ENCODE data around the gene WASHC3. TPM values are rescaled to one million over a fixed set of nuclear protein-coding genes. Genes with fewer than 3 reads are reported as not detected.
"Not testable (repeated sequence)": the region's sequence is repeated elsewhere in the genome, so short reads cannot be mapped to it uniquely, and the experiment has no call there.

The WASHC3 gene
- total RNA-seq, 6 experiments from 2014 or later, result 49.2 to 61.0 (median 54.8) TPM

GRCh38 chr12:102026728-102027127, 35.1 kb downstream of the WASHC3 start:
- H3K36me3 Mint-ChIP-seq (ENCODE audit: low read depth), result peaks cover 16% of the 10 kb centered on the region
- no peak for DNase-seq
- H3K27me3 Mint-ChIP-seq (ENCODE audit: insufficient read depth), result no peaks in the 10 kb centered on the region; the same call in 1 of the 2 replicates
- no peak overlapping the region for H3K4me3 Mint-ChIP-seq
- peaks cover 9% of the 10 kb centered on the region for H3K4me1 Mint-ChIP-seq (ENCODE audit: low read depth)
- 0 out of 2 replicates have a peak, but pooled peaks have one; percentile 24 for TF ChIP-seq CTCF (IDR thresholded peaks at IDR 0.05)
- H3K27ac Mint-ChIP-seq, result no peak overlapping the region
- no peaks in the 10 kb centered on the region for H3K9me3 Mint-ChIP-seq

- no peak overlapping the region for H3K4me3 Mint-ChIP-seq
- DNase-seq, result no peak
- peaks cover 21% of the 10 kb centered on the region for H3K36me3 Mint-ChIP-seq (ENCODE audit: low read depth)
- no peaks in the 10 kb centered on the region for H3K9me3 Mint-ChIP-seq
- H3K4me1 Mint-ChIP-seq (ENCODE audit: low read depth), result peaks cover 17% of the 10 kb centered on the region
- no peak overlapping the region for H3K27ac Mint-ChIP-seq
- no peak for TF ChIP-seq CTCF (IDR thresholded peaks at IDR 0.05)
- no peaks in the 10 kb centered on the region for H3K27me3 Mint-ChIP-seq (ENCODE audit: insufficient read depth)
Measured at GRCh38 chr12:102024765-102025164, 37.0 kb downstream of the WASHC3 start.

- TF ChIP-seq CTCF (IDR thresholded peaks at IDR 0.05), result no peak
- DNase-seq, result peak; percentile 22
- no peaks in the 10 kb centered on the region for H3K9me3 Mint-ChIP-seq
- H3K36me3 Mint-ChIP-seq (ENCODE audit: low read depth), result peaks cover 21% of the 10 kb centered on the region
- H3K27ac Mint-ChIP-seq, result peak overlapping the region; percentile 52; the same call in 1 of the 2 replicates
- no peak overlapping the region for H3K4me3 Mint-ChIP-seq
- peaks cover 17% of the 10 kb centered on the region for H3K4me1 Mint-ChIP-seq (ENCODE audit: low read depth)
- no peaks in the 10 kb centered on the region for H3K27me3 Mint-ChIP-seq (ENCODE audit: insufficient read depth)
Measured at GRCh38 chr12:102023343-102023930, 38.4 kb downstream of the WASHC3 start.

GRCh38 chr12:102022286-102022685, 39.5 kb downstream of the WASHC3 start:
- Mint-ChIP-seq H3K27me3 (ENCODE audit: insufficient read depth) (no peaks in the 10 kb centered on the region), H3K4me3 (no peak overlapping the region), H3K4me1 (ENCODE audit: low read depth) (peaks cover 17% of the 10 kb centered on the region), H3K9me3 (no peaks in the 10 kb centered on the region), H3K36me3 (ENCODE audit: low read depth) (peaks cover 29% of the 10 kb centered on the region), H3K27ac (no peak overlapping the region)
- TF ChIP-seq CTCF (IDR thresholded peaks at IDR 0.05), result no peak
- no peak for DNase-seq

- Mint-ChIP-seq H3K27me3 (ENCODE audit: insufficient read depth) (no peaks in the 10 kb centered on the region), H3K4me1 (ENCODE audit: low read depth) (peaks cover 17% of the 10 kb centered on the region), H3K4me3 (no peak overlapping the region), H3K27ac (no peak overlapping the region), H3K9me3 (no peaks in the 10 kb centered on the region), H3K36me3 (ENCODE audit: low read depth) (peaks cover 29% of the 10 kb centered on the region)
- TF ChIP-seq CTCF (IDR thresholded peaks at IDR 0.05), result no peak
- no peak for DNase-seq
Measured at GRCh38 chr12:102021540-102022246, 40.1 kb downstream of the WASHC3 start.

- not testable (repeated sequence) for H3K27ac Mint-ChIP-seq; DNase-seq; H3K4me3 Mint-ChIP-seq; H3K27me3 Mint-ChIP-seq (ENCODE audit: insufficient read depth); H3K9me3 Mint-ChIP-seq
- peaks cover 16% of the 10 kb centered on the region for H3K4me1 Mint-ChIP-seq (ENCODE audit: low read depth)
- peaks cover 16% of the 10 kb centered on the region for H3K36me3 Mint-ChIP-seq (ENCODE audit: low read depth)
Measured at GRCh38 chr12:102018607-102019006, 43.2 kb downstream of the WASHC3 start.
